DMS114 treated with DMSO at 0.1 percent for 48 hours (cell line): ENCODE data around the gene ZBTB8B.
"Not testable (repeated sequence)": the region's sequence is repeated elsewhere in the genome, so short reads cannot be mapped to it uniquely, and the experiment has no call there.

Experiments used
- DNase-seq: peaks from one replicate; lab custom pipeline; 2025; ENCODE audit not compliant: unreplicated experiment; lab: John Stamatoyannopoulos, UW

Gene ZBTB8B

DNA sequence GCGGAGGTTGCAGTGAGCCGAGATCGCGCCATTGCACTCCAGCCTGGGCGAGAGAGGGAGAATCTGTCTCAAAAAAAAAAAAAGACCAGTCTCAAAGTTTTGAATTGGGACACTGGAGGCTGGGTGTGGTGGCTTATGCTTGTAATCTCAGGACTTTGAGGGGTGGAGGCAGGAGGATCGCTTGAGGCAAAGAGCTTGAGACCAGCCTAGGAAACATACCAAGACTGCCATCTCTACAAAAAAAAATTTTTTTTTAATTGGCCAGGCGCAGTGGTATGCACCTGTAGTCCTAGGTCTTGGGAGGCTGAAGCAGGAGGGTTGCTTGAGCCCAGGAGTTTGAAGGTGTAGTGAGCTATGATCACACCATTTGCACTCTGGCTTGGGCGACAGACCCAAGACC, 3.9 kb downstream of the ZBTB8B start:
- no peak for DNase-seq

DNA sequence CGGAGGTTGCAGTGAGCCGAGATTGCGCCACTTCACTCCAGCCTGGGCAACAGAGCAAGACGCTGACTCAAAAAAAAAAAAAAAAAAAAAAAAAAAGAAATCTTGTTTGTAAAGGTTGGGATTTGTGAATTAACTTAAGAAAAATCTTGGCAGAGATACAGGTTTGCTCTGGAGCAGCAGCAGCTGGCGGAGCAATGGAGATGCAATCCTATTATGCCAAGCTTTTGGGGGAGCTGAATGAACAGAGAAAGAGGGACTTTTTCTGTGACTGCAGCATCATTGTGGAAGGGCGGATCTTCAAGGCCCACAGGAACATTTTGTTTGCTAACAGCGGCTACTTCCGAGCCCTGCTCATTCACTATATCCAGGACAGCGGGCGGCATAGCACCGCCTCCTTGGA, 5.6 kb downstream of the ZBTB8B start:
- no peak for DNase-seq

DNA sequence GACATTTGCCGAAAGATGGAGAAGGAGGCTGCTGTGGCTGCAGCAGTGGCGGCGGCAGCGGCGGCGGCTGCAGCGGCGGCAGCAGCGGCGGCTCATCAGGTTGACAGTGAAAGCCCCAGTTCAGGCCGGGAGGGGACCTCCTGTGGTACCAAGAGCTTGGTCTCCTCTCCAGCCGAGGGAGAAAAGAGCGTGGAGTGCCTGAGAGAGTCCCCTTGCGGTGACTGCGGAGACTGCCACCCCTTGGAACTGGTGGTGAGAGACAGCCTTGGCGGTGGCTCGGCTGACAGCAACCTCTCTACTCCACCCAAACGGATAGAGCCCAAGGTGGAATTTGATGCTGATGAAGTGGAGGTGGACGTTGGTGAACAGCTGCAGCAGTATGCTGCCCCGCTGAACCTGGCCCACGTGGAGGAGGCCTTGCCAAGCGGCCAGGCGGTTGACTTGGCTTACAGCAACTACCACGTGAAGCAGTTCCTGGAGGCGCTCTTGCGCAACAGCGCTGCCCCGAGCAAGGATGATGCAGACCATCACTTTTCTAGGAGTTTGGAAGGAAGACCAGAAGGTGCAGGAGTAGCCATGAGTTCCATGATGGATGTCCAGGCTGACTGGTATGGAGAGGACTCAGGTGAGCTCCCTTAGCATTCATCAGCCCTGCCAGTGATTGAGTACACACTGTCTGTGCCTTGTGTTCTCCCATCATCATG, 6.3 kb downstream of the ZBTB8B start:
- no peak for DNase-seq

DNA sequence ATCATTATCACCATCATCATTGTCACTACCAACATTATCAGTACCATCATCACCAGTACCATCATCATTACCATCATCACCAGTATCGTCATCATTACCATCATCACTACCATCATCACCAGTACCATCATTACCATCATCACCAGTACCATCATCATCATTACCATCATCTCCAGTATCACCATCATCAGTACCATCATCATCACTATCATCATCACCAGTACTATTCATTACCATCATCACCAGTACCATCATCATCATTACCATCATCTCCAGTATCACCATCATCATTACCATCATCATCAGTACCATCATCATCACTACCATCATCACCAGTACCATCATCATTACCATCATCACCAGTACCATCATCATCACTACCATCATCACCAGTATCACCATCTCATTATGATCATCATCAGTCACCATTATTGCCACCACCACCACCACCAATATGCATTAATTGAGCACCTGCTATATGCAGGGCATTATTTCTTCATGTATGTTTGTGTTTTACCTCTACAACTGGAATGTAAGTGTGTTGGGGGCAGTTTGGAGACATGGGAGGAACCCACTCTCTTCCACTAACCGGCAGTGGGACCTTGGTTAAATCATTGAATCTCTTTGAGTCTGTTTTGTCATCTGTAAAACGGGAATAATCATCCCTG, 7.0 kb downstream of the ZBTB8B start:
- DNase-seq: no peak

DNA sequence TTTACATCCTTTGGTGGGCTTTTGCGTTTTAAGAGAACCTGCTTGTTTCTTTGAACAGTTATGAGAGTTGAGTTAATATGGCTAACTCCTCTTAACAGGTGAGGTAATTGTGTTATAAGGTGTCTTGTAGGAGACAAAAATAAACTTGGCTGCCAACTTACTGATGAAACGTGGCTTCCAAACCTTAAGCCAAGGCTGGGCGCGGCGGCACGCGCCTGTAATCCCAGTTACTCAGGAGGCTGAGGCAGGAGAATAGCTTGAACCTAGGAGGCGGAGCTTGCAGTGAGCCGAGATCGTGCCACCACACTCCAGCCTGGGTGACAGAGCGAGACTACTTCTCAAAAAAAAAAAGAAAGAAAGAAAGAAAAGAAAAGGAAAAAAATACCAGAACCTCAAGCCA, 8.1 kb downstream of the ZBTB8B start:
- not testable (repeated sequence) for DNase-seq

DNA sequence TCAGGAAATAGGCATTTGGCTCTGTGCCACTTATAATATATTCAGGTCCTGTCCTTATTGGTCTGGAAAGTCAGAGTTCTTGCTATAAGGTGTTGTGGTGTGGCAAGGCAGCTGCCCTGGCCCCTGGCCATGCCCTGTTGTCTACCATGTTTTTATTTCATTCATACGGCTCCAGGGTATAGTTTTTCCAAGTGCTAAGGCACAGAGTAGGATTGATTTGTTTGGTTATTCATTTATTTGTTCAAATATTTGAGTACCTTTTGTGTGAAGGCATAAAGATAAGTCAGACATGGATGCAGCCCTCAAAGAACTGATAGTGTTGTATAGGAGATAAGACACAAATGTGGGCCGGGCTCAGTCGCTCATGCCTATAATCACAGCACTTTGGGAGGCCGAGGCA, 10.1 kb downstream of the ZBTB8B start:
- DNase-seq: no peak

DNA sequence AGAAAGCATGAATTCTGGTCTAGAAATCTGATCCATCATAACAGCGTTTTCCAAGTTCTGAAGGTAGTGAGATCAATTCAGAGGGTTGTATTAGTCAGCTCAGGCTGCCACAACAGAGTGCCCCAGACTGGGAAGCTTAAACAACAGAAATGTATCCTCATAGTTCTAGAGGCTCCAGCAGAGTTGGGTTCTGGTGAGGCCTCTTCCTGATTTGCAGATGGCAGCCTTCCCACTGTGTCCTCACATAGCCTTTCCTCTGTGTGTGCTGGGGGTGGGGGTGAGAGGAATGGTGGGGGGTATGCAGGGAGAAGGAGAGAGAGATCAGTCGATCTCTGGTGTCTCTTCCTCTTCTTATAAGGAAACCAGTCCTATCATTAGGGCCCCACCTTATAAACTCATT, 15.1 kb downstream of the ZBTB8B start:
- no peak for DNase-seq

DNA sequence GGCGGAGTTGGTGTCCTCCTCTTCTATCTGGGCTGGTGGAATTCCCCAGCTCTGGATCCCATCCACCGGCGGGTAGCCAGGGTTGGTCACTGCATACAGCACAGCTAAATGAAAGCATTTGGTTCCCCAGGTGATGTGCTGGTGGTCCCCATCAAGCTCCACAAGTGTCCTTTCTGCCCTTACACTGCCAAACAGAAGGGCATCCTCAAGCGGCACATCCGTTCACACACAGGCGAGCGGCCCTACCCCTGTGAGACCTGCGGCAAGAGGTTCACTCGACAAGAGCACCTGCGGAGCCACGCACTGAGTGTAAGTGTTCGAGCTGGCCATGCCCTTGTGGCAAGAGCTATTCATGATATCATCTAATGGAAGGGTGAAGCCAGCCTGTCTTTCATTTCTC, 15.9 kb downstream of the ZBTB8B start:
- no peak for DNase-seq

DNA sequence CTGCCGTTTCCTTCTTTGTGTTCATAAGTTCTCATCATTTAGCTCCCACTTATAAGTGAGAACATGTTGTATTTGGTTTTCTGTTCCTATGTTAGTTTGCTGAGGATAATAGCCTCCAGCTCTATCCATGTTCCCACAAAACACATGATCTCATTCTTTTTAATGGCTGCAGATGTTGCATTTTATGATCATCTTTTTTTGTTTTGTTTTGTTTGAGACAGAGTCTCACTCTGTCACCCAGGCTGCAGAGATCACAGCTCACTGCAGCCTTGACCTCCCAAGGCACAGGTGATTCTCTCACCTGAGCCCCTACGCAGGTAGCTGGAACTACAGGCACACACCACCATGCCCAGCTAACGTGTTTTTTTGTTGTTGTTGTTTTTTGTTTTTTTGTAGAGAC, 16.9 kb downstream of the ZBTB8B start:
- not testable (repeated sequence) for DNase-seq

DNA sequence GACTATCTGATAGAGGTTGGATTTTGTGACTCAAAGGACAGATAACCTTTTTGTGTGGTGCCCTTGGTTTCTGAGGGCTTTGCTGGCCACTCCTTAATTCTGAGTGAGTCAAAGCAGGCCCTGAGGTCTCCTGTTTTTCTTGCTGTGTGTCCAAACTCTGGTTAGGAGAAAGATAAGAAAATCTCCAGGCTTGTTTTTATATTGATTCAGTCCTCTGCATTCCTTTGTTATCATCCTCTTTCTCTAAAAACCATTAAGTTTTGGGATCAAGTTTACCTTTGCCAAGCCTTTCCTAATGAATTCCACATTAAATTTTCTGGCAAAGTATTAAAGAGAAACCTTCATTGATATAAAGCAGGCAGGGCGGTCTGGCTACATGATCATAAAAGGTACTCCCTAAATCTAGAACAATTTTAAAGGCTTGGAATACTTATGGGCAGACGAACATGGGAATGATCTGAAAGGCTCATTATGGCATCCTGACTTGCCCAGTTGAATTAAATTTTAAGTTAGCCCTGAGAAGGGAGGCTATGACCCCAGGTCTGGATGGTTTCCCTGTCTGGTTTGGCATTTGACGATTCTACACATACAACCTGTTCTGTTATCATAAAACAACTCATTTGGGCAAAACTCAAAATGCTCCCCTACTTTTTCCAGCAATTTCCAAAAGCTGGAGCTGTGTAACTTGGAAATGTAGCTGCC, 20.8 kb downstream of the ZBTB8B start:
- no peak for DNase-seq

DNA sequence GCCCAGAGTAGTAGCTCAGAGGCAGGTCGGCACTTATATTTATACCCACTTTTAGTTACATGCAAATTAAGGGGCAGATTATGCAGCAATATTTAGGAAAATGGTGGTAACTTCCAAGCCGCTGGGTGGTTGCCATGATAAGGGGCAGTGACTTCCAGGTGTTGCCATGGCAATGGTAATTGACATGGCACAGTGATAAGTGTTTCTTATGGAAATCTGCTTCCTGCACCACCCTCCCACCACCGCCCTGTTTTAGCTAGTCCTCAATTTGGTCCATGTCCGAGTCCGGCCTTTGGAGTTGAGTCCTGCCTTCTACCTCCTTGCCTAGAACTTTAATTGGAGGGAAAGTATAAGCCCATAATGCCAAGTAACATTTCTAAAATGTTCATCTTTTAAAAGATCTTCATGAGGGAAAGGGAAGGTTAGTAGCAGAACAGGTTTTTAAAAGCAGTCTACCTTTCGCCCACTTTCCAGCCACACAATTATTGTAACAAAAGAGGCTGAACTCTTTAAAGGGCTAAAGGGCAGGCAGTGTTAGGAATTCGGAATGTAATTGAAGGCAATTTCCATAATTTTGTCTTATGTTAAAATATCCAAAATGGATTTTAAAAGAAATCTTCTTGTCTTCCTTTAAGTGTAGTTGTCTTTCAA, 21.7 kb downstream of the ZBTB8B start:
- no peak for DNase-seq

DNA sequence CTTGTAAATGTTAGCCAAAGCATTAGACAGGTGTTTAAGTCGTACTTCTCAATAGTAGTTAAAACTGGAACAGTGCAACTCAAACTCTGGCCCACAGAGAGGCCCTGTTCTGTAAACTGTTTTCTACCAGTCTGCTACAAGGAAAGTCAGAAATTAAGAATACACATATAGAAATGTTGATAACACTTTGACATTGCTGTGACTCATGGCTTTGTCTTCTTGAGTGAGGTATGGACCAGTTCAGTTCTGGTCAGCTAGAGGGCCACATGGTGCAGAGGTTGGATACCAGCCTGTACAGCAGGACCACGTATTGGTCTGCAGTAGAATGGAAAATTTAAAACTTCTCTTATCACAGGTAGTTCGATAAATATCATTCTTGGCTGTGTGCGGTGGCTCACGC, 22.3 kb downstream of the ZBTB8B start:
- no peak for DNase-seq

DNA sequence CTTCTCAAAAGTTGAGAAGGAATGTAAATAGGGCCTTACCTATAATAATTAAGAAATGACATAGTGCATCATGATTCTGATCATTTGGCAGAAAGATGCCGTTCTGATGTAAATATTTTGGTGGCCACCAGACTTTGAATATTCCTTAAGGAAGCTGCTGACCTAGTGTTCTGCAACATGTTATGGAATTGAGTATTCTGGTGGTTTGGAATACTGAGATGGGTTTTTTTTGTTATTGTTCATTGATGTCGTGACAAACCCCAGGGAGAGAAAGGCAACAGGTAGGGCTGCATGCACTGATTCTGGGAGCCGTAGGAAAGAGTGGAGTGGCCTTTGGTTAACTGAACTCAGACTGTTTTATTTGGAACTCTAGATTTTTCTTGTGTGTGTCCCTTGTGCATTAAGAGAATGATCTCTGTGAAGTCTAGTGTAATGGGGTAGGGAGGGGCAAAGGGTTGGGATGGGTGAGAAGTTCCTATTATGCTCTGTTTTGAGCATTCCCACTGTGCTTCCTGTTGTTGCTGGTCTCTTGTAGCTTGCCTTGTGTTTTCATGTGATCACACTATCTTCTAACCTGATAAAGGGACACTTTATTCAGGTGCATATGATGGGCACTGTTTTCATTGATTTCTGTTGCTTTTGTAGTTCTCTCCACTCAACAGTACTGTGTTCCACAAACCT, 25.0 kb downstream of the ZBTB8B start:
- no peak for DNase-seq

DNA sequence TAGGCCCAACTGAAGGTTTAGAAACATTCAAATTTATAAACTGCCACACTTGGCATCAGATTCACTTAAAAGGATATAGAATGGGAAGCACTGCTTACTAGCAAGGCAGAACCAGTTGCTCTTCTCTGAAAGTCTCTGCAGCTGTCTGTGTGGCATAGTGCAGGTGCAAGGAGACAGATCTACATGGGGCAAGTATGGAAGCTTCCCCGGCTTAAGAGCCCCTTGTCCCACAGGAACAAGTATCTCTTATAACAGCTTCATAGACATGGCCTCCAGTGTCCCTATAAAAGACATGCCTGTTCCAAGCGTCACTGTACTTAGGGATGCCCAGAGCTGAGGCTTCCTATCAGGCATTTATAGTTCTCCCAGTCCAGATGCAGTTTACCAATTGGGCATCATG, 26.5 kb downstream of the ZBTB8B start:
- DNase-seq: no peak

DNA sequence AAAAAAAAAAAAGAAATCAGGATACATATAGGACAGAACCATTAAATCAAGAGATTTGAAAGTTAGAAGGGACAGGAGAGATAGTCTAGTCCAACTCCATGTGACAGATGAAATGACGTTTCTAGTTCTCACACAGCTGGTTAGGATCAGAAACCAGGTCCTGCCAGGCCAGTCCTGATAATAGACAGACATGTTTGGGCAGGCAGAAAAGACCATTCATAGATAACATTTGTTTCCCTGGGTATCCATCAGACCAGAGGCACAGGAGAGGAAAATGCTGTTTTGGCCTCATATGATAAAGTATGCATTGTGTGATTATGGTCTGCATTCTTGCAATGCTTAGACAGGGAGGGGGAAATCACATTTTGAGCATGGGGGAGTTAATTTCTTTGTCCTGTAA, 29.3 kb downstream of the ZBTB8B start:
- DNase-seq: no peak

DNA sequence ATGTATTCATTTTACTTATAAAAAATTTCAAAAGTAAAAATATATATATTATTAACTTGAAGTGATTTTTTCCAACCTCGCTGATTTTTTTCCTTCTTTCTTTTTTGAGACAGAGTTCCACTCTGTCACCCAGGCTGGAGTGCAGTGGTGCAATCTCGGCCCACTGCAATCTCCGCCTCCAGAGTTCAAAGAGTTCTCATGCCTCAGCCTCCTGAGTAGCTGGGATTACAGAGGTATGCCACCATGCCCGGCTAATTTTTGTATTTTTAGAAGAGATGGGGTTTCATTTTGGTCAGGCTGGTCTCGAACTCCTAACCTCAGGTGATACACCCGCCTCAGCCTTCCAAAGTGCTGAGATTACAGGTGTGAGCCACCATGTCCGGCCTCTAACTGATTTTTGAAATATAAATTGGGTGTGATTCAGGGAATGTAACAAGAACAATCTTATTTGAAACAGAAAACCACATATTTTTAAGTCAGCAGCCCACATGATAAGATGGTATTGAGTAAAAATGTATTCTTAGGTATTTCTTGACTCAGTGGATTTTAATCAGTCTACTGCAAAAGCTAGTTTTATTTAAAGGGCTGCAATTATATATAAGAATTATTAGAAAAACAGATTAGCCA, 30.0 kb downstream of the ZBTB8B start:
- no peak for DNase-seq

DNA sequence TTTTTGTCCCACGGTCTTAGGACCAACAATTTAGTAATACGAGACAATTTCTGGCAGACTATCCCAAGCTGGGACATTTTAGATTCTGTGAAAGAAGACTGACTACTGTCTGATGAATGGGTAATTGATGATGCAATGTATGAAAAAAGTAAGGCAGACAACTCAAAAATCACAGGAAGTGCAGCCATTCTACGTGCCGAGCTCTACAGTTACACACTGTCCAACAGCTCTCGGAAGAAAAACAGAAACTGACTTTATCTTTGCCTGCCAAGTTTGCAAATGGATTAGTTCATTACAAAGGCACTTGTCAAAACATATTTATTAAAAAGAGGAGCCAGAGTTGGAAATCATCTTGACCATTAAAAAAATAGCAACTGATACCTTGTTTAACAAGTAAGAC, 31.3 kb downstream of the ZBTB8B start:
- DNase-seq: no peak

DNA sequence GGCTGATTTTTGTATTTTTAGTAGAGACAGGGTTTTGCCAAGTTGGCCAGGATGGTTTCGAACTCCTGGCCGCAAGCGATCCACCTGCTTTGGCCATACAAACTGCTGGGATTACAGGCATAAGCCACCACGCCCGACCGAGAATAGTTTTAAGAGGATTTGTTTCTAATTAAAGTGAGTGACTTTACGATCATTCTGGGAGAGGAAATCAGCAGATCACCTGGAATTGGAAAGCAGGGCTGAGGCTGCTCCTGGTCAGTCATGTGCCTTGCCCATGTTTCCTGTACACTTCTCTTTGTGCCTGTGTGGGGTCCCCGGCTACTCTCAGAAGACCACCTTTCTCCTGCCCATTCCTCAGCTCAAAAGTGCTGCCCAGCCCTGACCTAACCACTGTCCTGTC, 33.9 kb downstream of the ZBTB8B start:
- no peak for DNase-seq

DNA sequence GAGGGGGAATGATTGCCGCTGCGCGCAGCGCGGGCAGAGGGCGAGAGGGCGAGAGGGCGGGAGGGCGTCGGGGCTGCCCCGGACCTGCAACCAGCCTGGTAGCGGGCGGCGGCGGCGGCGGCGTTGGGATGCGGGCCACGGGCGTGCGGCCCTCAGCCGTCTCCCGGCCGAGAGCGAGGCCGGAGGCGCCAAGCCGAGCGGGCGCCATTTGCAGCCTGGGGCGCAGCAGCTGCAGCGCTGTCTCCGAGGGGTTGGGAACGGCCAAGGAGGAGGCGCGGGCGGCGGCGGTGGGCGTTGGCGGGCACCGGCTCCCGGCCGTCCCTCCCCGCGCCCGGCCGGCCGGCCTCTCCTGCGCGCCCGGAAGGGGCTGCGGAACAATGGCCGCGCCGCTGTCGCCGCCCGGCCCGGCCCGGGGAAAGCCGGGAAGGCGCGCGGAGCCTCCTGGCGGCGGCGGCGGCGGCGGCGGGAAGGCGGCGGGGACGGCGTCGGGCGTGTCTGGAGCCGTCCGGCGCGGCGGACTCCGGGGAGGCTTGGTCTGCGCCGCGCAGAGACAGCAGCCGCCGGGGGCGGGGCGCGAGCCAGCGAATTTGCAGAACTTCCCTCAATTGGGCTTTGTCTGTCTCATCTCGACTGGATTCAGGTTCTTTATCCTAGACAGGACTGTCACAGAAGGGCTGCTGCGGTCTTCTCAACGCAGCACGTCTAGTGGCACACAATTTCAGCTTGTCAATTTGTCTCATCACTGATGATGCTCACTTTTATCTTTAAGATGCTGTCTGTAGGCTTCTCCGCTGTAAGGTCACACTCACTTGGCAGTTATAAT, 35.7 kb downstream of the ZBTB8B start:
- DNase-seq: peak; percentile 49

DNA sequence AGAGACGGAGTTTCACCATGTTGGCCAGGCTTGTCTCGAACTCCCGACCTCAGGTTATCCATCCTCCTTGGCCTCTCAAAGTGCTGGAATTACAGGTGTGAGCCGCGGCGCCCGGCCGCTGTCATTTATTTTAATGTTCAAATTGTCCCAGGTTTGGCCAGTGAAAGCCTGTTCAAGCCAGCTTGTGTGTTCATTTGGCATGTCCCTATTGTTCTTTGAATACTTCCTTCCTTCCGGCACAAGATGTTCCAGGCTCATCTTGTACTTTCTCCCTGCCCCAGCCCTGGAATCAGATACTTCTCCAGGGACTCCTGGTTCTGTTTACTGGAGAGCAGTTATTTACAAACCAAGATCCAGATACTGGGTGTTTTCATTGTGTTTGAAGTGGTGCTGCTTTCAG, 37.0 kb downstream of the ZBTB8B start:
- DNase-seq: no peak
